Lower lobe of right lung (tissue), 2 donors: Measurements from ENCODE around the gene SERPINB6. TPM values are rescaled to one million over a fixed set of nuclear protein-coding genes. Genes with fewer than 3 reads are reported as not detected.

ENCODE experiments used
- ATAC-seq, 2 donors: fragments of 200-7000 bp; cut with Tn5 transposase; one replicate each; pipeline ENCODE4 v1.9.1; 2020 to 2022; ENCODE audit warnings: mild to moderate bottlenecking in 2 of 2, moderate library complexity in 2 of 2
- DNase-seq: peaks from one replicate; pipeline ENCODE4 v3.0.0-alpha.2; 2020
- H3K27ac ChIP-seq: fragments of 200-600 bp; one replicate; pipeline ENCODE4 v1.8.0; 2022
- H3K27me3 ChIP-seq: fragments of 200-600 bp; one replicate; pipeline ENCODE4 v1.8.0; 2022; ENCODE audit warnings: low read depth
- H3K36me3 ChIP-seq: fragments of 200-600 bp; one replicate; pipeline ENCODE4 v1.8.0; 2022; ENCODE audit warnings: mild to moderate bottlenecking
- H3K4me1 ChIP-seq: fragments of 200-600 bp; one replicate; pipeline ENCODE4 v1.8.0; 2022
- H3K4me3 ChIP-seq: fragments of 200-600 bp; one replicate; pipeline ENCODE4 v1.8.0; 2022; ENCODE audit warnings: mild to moderate bottlenecking
- H3K9me3 ChIP-seq: fragments of 200-600 bp; one replicate; pipeline ENCODE4 v1.8.0; 2022
- intact Hi-C: fragments of 100-400 bp; cut with DNase I; formaldehyde crosslinking; loops from one replicate; pipeline ENCODE4 v1.11.0; 2022
- total RNA-seq: library from RNA; stranded (reverse); fragmentation: NEBNext Ultra II Directional; extraction: Animal tissue kit (Norgen Biotek cat#: 25700); gene quantifications from one replicate; pipeline ENCODE4 v1.2.1, GENCODE V29; 2021
- TF ChIP-seq, protein P1 (sequence below): fragments of 200-600 bp; IDR thresholded peaks from one replicate; pipeline ENCODE4 v1.8.0; 2022; ENCODE audit warnings: antibody characterized with exemption, mild to moderate bottlenecking
- donor health status: DM: no; HTN: yes; CAD: no; lungs with severe emphysema.

Gene SERPINB6
- total RNA-seq, 1 donor from 2014 or later, result 160 TPM

DNA sequence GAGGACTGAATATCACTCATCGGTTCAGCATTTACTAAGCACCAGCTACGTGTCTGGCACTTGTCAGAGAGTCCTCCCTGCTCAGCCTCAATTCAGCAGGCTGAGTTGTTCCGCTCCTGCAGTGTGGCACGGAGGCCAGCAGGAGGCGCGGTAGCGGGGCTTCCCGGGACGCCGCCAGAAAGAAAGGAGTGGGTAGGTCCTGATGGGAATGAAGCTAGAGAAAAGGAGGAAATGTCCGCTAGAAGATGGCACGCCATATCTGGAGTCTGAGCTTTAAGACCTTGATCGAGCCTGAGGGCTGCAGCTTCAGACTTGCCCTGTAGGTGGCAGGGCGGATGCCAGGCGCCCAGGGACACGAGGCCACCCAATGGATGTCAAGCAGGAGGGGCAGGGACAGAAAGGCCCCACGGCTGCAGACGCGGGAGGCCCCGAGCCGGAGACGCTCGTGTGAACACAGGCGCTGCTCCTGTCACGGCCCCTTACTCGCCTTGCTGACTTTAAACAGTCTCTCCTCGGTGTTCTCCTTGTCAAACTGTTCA, 18.7 kb downstream of the SERPINB6 start:
- H3K27me3 ChIP-seq, result no peaks in the 10 kb centered on the region
- peak overlapping the region; percentile 22 for H3K4me3 ChIP-seq
- ATAC-seq (peak; percentile 94 to 95), DNase-seq (peak; percentile 86)
- H3K36me3 ChIP-seq, result peaks cover 81% of the 10 kb centered on the region
- intact Hi-C loops, result no loop called here
- TF ChIP-seq, protein P1, sequence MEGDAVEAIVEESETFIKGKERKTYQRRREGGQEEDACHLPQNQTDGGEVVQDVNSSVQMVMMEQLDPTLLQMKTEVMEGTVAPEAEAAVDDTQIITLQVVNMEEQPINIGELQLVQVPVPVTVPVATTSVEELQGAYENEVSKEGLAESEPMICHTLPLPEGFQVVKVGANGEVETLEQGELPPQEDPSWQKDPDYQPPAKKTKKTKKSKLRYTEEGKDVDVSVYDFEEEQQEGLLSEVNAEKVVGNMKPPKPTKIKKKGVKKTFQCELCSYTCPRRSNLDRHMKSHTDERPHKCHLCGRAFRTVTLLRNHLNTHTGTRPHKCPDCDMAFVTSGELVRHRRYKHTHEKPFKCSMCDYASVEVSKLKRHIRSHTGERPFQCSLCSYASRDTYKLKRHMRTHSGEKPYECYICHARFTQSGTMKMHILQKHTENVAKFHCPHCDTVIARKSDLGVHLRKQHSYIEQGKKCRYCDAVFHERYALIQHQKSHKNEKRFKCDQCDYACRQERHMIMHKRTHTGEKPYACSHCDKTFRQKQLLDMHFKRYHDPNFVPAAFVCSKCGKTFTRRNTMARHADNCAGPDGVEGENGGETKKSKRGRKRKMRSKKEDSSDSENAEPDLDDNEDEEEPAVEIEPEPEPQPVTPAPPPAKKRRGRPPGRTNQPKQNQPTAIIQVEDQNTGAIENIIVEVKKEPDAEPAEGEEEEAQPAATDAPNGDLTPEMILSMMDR, result peak; percentile 96
- H3K27ac ChIP-seq, result peak overlapping the region; percentile 62
- no peaks in the 10 kb centered on the region for H3K9me3 ChIP-seq
- H3K4me1 ChIP-seq, result peaks cover 31% of the 10 kb centered on the region

DNA sequence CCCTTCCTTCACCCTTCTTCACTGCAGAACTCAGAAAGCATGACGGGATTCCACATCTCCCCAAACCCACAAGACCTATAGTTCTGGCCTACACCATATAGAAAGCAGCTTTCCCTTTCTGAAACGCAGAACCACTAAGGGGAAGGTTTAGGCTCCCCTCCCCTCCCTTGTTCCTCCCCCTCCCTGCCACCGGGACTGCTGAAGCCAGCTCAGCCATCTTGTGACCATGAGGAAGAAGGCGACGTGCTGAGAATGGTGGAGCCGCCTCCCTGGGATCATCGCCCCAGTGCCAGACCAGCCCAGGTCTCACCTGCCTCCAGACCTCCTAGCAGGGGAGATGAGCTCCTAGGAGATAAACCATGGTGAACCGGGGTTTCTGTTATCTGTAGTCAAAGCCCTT, 19.6 kb downstream of the SERPINB6 start:
- Histone ChIP-seq H3K4me3 (no peak overlapping the region), H3K27ac (peak overlapping the region; percentile 62), H3K27me3 (no peaks in the 10 kb centered on the region), H3K4me1 (peaks cover 23% of the 10 kb centered on the region), H3K9me3 (no peaks in the 10 kb centered on the region), H3K36me3 (peaks cover 84% of the 10 kb centered on the region)
- ATAC-seq (peak; percentile 49 to 63), DNase-seq (peak; percentile 68)
- intact Hi-C loops, result no loop called here
- TF ChIP-seq, protein P1, result no peak

DNA sequence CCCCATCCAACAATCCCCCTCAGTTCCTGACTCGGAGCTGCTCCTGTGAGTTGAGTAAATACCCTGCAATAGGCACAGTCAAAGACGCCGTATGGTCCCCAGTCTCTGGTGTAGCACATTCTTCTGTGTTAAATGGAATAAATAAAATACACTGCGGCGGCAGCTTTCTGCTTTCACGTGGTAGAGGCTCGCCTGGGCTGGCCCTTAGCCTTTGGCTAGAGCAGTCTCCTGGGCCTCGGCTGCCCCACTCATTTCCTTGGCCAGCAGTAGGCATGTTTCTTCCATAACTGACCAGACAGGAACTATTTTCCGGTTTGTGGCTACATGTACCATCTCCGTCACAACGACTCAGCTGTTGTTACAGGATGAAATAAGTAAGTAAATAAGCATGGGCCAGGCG, 20.7 kb downstream of the SERPINB6 start:
- no peak overlapping the region for H3K27ac ChIP-seq
- intact Hi-C loops, result no loop called here
- DNase-seq (no peak), ATAC-seq (no peak)
- TF ChIP-seq, protein P1, result no peak
- no peaks in the 10 kb centered on the region for H3K9me3 ChIP-seq
- no peaks in the 10 kb centered on the region for H3K27me3 ChIP-seq
- peaks cover 76% of the 10 kb centered on the region for H3K36me3 ChIP-seq
- no peak overlapping the region for H3K4me3 ChIP-seq
- peaks cover 21% of the 10 kb centered on the region for H3K4me1 ChIP-seq

DNA sequence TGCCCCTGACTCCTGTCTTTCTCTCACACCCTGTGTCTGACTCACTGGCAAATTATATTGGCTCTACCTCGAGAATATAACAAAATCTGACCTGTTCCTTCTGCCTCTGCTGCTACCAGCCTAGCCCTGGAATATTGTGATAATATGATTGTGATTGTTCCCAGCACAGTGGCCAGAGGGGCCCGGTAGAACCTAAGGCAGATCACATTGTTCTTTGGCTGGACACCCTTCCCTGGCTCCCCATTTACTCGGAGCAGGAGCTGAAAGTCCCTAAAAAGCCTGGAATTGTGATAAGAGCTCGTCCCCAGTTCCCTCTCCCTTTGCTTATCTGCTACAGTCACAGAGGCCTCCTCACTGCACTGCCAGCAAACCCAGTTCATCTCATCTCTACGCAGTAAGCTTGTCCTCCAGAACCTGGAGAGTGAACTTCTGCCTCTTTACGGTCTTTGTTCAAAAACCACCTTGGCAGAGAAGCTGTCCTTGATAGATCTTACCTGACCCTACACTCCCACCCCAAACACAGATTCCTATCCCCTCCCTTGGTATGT, 21.8 kb downstream of the SERPINB6 start:
- H3K4me1 ChIP-seq, result peaks cover 21% of the 10 kb centered on the region

DNA sequence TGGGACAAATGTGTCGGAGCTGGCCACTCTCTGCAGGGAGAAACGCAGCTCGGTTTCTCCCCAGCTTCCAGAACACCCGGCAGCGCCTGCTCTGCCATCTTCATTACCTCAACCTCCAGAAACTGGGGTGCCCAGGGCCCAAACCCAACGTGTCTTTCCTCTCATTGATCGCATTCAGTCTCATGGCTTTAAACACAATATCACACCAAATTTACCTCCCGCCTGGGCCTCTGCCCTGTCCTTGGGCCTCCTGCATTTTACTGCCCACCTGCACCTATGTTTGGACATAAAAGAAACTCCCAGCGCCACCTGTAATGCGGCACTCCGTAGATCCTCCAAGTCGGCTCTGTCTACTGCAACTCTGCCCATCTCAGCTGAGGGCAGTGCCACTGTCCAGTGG, 22.2 kb downstream of the SERPINB6 start:
- ATAC-seq, result no peak
- intact Hi-C loops, result no loop called here
- H3K4me1 ChIP-seq, result peaks cover 21% of the 10 kb centered on the region
- H3K36me3 ChIP-seq, result peaks cover 60% of the 10 kb centered on the region
- no peak for DNase-seq
- TF ChIP-seq, protein P1, result no peak
- no peaks in the 10 kb centered on the region for H3K27me3 ChIP-seq
- no peak overlapping the region for H3K4me3 ChIP-seq
- no peaks in the 10 kb centered on the region for H3K9me3 ChIP-seq
- no peak overlapping the region for H3K27ac ChIP-seq

More for the DNA sequence above, 21.8 kb downstream of the SERPINB6 start:
- intact Hi-C loops, result no loop called here
- no peak for DNase-seq
- no peaks in the 10 kb centered on the region for H3K9me3 ChIP-seq
- TF ChIP-seq, protein P1, result no peak
- peaks cover 65% of the 10 kb centered on the region for H3K36me3 ChIP-seq
- no peaks in the 10 kb centered on the region for H3K27me3 ChIP-seq
- no peak overlapping the region for H3K4me3 ChIP-seq
- ATAC-seq, result no peak
- H3K27ac ChIP-seq, result no peak overlapping the region
